ENCODE data around the gene TRIO.

TRIO gene

GRCh38 chr5:14528926-14529325, 385.8 kb downstream of the TRIO start:
- TF ChIP-seq CTCF (conservative IDR thresholded peaks at IDR 0.05; ENCODE audit: low read depth, low read length), result no peak
- no peak overlapping the region for H3K4me3 ChIP-seq (ENCODE audit: low read depth, low read length)
- no peak for DNase-seq (ENCODE audit: low read depth)

- TF ChIP-seq CTCF (conservative IDR thresholded peaks at IDR 0.05; ENCODE audit: low read depth, low read length), result no peak
- H3K4me3 ChIP-seq (ENCODE audit: low read depth, low read length), result no peak overlapping the region
- DNase-seq (ENCODE audit: low read depth), result no peak
Observed at GRCh38 chr5:14531668-14532067, 388.5 kb downstream of the TRIO start.

- TF ChIP-seq CTCF (conservative IDR thresholded peaks at IDR 0.05; ENCODE audit: low read depth, low read length), result no peak
- no peak for DNase-seq (ENCODE audit: low read depth)
- H3K4me3 ChIP-seq (ENCODE audit: low read depth, low read length), result no peak overlapping the region
Observed at GRCh38 chr5:14532180-14532579, 389.0 kb downstream of the TRIO start.

- TF ChIP-seq CTCF (conservative IDR thresholded peaks at IDR 0.05; ENCODE audit: low read depth, low read length), result no peak
- DNase-seq (ENCODE audit: low read depth), result peak; percentile 20
- no peak overlapping the region for H3K4me3 ChIP-seq (ENCODE audit: low read depth, low read length)
Observed at GRCh38 chr5:14534773-14535172, 391.6 kb downstream of the TRIO start.

DNA sequence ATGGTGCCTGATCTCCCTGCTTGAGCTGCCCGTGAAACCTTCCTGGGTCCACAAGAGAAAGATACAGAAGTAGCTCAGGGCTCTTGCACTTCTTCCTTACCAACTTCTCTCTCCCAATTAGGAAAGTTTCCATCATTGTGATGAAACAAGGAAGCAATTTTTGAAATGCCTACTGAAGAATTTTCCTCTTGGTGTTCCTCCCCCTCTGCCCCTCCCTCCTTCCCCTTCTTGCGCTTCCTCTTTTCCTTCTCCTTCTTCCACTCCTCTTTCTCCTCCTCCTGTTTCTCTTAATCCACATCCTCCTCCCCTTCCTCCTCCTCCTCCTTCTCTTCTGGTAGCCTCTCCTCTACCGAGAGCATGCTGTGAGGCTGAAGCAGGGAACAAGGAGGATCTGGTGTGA, 402.2 kb downstream of the TRIO start:
- no peak for TF ChIP-seq CTCF (conservative IDR thresholded peaks at IDR 0.05; ENCODE audit: low read depth, low read length)
- DNase-seq (ENCODE audit: low read depth), result no peak
- no peak overlapping the region for H3K4me3 ChIP-seq (ENCODE audit: low read depth, low read length)

GRCh38 chr5:14545862-14546261, 402.7 kb downstream of the TRIO start:
- TF ChIP-seq CTCF (conservative IDR thresholded peaks at IDR 0.05; ENCODE audit: low read depth, low read length), result no peak
- H3K4me3 ChIP-seq (ENCODE audit: low read depth, low read length), result no peak overlapping the region
- no peak for DNase-seq (ENCODE audit: low read depth)

DNA sequence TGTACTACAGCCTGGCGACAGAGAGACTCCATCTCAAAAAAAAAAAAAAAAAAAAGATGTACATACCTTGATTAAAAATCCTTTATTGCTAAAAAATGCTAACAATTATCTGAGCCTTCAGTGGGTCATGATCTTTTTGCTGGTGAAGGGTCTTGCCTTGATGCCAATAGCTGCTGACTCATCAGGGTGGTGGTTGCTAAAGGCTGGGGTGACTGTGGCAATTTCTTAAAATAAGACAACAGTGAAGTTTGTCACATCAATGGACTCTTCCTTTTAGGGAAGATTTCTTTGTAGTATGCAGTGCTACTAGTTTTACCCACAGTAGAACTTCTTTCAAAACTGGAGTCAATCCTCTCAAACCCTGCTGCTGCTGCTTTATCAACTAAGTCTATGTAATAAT, 404.5 kb downstream of the TRIO start:
- H3K4me3 ChIP-seq (ENCODE audit: low read depth, low read length), result no peak overlapping the region
- DNase-seq (ENCODE audit: low read depth), result no peak
- no peak for TF ChIP-seq CTCF (conservative IDR thresholded peaks at IDR 0.05; ENCODE audit: low read depth, low read length)

Measured in choroid plexus epithelial cell (primary cell).